NK-92 (cell line): ENCODE data around the gene TYW1.
"Not testable (repeated sequence)": the region's sequence is repeated elsewhere in the genome, so short reads cannot be mapped to it uniquely, and the experiment has no call there.

Source experiments
- DNase-seq: peaks from one replicate; lab custom pipeline; 2025; ENCODE audit not compliant: unreplicated experiment; lab: John Stamatoyannopoulos, UW

Gene TYW1

DNA sequence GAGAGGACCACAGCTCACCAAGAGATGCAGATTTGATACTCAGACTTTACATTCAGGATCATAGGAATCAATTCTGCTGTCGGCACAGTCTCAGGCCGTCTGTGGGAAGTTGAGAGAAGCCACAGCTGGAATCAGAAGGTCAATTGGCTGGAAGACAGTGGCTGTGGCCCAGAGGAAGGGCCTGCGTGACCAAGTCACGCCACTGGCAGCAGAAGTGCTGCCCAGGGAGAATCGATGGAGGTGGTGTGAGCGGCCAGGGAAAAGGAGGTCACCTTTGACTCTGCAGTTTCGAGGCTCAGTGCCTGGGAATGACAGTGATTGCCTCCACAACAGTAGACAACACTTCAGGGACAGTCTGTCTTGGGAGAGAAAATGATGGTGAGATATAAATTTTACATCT is 239.6 kb downstream of the TYW1 start:
- not testable (repeated sequence) for DNase-seq

DNA sequence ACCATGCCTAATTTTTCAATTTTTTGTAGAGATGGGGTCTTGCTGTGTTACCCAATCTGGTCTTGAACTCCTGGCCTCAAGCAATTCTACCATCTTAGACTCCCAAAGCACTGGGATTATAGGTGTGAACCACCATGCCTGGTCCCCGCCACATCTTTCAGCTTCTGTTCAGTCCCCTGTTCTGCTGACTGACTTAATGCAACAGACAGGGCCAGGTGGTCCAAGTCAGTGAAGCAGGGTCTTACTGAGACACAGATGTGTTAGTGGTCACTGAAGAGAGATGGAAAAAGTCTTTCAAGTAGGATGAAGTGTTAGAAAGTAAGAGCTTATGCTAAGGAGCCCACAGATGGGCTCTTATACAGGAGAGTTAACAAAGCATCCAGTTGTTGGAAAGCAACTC is 246.2 kb downstream of the TYW1 start:
- not testable (repeated sequence) for DNase-seq

DNA sequence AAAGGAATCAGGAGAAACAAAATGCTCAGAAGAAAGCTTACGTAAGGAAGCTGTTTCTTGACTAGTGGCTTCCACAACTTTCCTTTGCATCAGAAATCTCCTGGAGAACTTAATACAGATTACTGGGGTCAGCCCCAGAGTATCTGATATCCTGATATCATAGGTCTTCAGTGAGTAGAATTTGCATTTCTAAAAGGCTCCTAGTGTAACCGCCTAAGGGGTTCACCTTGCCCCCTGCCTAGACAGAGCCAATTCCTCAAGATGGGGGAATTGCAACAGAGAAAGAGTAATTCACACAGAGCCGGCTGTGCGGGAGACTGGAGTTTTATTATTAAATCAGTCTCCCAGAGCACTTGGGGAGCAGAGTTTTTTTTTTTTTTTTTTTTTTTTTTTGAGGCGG is 251.7 kb downstream of the TYW1 start:
- DNase-seq = not testable (repeated sequence)

DNA sequence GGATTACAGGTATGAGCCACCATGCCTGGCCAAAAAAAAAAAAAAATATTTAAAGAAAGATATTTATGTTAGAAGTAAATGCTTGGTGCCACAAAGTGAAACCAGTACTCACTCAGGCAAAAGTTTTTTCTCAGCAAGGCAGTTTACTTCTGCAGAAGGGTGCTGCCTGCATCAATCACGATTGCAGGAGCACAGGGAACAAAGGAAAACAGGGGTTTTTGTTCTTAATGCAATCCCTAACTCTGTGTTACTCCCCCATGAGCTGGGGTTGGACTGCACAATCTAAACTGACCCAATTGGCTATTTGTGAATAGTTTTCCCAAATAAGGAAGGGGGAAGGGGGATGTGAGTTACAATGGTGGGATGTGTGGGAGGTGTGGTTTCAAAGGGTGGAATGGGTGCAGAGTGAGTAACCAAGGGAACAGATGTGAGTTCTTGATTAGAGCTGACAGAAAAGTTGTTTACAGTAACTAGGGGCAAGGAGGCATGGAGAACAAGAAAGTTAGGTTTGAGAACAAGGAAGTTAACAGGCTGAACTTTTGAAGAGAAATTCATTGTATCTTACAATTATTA is 255.4 kb downstream of the TYW1 start:
- DNase-seq = no peak

DNA sequence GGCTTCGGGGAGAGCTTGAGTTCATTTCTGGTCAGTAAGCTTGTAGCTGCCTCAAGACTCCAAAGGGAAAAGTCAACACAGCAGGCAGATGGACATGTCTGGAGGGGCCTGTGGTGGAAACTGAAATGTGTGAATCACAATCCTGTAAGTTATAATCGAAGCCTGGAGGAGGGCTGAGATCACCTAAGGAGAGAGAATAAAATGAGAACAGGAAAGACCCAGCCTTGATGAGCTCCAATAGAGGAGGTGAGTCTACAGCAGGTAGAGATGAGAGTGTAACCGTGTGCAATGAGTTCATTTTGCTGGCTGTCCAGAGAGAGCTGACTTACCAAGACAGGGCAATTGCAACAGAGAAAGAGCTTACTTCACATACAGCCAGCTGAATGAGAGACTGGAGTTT is 258.4 kb downstream of the TYW1 start:
- not testable (repeated sequence) for DNase-seq

DNA sequence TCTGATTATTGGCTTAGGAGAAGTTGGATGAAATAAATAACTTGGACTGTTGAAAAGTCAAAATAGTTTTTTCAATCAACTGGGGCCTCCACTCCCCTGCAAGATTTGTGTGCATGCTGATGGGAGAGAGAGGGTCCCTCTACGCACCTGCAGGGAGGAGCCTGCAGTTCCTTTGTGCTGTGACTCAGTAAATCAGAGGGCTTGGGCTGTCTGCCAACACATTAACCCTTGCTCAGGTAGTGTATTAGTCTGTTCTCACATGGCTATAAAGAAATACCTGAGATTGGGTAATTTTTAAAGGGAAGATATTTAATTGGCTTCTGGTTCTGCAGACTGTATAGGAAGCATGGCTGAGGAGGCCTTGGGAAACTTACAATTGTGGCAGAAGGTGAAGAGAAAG is 261.1 kb downstream of the TYW1 start:
- not testable (repeated sequence) for DNase-seq

DNA sequence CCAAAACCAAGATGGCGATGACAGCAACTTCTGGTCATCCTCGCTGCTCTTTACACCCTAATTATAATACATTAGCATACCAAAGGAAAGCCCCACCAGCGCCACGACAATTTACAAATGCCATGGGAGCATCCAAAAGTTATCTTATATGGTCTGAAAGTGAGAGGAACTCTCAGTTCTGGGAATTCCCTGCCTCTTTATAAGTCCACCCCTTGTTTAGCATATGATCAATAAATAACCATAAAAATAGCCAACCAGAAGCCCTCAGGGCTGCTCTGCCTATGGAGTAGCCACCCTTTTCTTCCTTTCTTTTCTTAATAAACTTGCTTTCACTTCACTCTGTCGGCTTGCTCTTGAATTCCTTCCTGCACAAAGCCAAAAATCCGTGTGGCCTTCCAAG is 262.7 kb downstream of the TYW1 start:
- not testable (repeated sequence) for DNase-seq

DNA sequence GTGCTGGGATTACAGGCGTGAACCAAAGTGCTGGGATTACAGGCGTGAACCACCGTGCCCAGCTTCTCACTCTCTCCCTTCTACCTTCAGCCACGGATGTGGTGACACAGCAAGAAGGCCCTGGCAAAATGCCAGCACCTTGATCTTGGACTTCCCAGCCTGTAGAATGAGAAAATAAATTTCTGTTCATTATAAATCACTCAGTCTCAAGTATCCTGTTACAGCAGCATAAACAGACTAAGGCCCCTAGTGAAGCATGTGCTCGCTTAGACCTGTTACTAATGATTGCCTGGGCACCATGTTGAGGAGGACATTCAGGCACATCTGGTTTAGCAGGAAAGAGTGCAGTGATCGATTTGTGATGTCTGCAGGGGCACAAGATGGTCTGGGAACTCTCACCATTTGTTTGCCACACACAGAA is 263.5 kb downstream of the TYW1 start:
- not testable (repeated sequence) for DNase-seq

DNA sequence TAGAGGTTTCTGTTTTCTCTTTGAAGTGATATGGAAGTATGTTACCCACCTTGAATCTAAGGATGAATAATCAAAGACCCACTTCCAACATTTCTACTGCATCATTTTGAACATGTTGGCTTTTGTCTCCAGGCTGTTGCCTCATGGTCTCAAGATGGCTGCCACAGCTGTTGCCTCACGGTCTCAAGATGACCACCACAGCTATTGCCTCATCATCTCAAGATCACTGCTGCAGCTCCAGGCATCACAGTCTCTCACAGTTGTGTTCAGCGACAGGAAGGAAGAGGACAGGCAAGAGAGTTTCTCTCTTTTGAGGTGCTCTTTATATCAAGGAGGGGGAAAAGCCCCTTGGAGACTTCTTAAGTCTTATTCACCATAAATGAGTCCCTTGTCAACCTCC is 267.4 kb downstream of the TYW1 start:
- DNase-seq = not testable (repeated sequence)

DNA sequence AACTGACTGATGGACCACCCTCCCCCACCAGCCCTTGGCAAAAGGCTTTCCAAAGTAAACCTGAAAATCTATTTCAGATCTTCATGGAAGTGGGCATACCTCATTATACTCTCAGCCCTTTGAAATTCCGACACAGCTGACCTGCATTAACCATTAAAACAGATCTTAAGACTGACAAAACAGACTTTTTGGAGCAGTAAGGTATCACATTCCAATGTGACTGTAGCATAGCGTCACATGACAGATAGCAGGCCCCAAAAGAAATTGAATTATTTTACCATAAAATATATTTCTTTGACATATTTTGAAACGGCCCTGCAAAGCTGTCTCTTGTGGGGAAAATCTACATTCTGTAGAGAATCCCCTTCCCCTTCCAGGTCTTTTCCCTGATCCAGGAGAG is 269.4 kb downstream of the TYW1 start:
- DNase-seq = not testable (repeated sequence)

DNA sequence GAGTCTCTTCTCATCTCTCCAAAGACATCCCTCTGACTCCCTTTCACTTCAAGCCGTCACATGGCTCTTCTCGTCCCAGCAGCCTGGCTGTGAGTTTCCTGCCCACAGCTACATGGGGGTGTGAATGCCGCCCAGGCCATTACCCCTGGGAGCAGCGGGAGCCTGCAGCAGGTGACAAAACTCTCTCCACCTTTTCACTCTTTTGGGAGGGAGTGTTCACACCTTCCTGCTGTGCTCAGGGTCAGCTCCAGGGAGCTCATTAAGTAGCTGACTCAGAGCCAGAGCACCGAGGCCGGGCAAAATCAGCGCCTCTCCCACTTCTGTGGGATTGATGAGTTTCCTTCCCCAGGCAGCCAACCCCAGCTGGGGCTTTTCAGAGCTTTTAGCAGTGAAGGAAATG is 271.3 kb downstream of the TYW1 start:
- DNase-seq = no peak

DNA sequence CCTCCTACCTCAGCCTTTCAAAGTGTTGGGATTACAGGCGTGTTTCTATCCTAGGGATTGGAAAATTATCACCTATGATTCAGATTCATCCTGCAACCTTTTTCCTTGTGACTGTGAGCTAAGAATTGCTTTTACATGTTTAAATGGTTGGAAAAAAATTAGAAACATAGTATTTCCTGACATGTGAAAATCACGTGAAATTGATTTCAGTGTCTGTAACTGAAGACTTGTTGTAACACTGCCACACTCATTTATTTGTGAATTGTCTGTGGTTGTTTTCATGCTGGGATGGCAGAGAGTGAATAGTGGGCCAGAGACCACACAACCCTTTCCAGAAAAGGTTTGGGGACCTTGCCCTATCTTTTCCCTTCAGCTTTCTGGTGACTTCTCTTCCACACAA is 273.3 kb downstream of the TYW1 start:
- DNase-seq = not testable (repeated sequence)
